Measurements from ENCODE around the gene KCTD17. TPM values are rescaled to one million over a fixed set of nuclear protein-coding genes. Genes with fewer than 3 reads are reported as not detected.
A peak's percentile ranks its signal among the peaks of the same experiment; 100 is the strongest.

The KCTD17 gene
- total RNA-seq, 1 donor = 25.0 TPM

- Histone ChIP-seq H3K4me2 (ENCODE audit: insufficient read depth, low read length) (no peak overlapping the region), H4K20me1 (ENCODE audit: insufficient read depth, low read length) (no peaks in the 10 kb centered on the region), H3K4me1 (ENCODE audit: insufficient read depth, low read length) (peaks cover 3% of the 10 kb centered on the region), H3K27me3 (ENCODE audit: insufficient read depth, low read length) (no peaks in the 10 kb centered on the region), H2AFZ (ENCODE audit: low read length) (no peak overlapping the region), H3K79me2 (ENCODE audit: insufficient read depth, low read length) (peaks cover 7% of the 10 kb centered on the region), H3K9me3 (ENCODE audit: low read depth, low read length) (no peaks in the 10 kb centered on the region), H3K27ac (ENCODE audit: low read depth, low read length) (no peak overlapping the region), H3K4me3 (ENCODE audit: insufficient read depth, low read length) (no peak overlapping the region), H3K36me3 (ENCODE audit: insufficient read depth, low read length) (peaks cover 20% of the 10 kb centered on the region)
- TF ChIP-seq, protein P1, sequence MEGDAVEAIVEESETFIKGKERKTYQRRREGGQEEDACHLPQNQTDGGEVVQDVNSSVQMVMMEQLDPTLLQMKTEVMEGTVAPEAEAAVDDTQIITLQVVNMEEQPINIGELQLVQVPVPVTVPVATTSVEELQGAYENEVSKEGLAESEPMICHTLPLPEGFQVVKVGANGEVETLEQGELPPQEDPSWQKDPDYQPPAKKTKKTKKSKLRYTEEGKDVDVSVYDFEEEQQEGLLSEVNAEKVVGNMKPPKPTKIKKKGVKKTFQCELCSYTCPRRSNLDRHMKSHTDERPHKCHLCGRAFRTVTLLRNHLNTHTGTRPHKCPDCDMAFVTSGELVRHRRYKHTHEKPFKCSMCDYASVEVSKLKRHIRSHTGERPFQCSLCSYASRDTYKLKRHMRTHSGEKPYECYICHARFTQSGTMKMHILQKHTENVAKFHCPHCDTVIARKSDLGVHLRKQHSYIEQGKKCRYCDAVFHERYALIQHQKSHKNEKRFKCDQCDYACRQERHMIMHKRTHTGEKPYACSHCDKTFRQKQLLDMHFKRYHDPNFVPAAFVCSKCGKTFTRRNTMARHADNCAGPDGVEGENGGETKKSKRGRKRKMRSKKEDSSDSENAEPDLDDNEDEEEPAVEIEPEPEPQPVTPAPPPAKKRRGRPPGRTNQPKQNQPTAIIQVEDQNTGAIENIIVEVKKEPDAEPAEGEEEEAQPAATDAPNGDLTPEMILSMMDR (IDR thresholded peaks at IDR 0.05; ENCODE audit: extremely low read depth, low read depth, low read length) = no peak
- peak; percentile 50 for DNase-seq (ENCODE audit: insufficient read length, low spot score, missing footprints)
Measured at GRCh38 chr22:37057226-37057625, 5.7 kb downstream of the KCTD17 start.

DNA sequence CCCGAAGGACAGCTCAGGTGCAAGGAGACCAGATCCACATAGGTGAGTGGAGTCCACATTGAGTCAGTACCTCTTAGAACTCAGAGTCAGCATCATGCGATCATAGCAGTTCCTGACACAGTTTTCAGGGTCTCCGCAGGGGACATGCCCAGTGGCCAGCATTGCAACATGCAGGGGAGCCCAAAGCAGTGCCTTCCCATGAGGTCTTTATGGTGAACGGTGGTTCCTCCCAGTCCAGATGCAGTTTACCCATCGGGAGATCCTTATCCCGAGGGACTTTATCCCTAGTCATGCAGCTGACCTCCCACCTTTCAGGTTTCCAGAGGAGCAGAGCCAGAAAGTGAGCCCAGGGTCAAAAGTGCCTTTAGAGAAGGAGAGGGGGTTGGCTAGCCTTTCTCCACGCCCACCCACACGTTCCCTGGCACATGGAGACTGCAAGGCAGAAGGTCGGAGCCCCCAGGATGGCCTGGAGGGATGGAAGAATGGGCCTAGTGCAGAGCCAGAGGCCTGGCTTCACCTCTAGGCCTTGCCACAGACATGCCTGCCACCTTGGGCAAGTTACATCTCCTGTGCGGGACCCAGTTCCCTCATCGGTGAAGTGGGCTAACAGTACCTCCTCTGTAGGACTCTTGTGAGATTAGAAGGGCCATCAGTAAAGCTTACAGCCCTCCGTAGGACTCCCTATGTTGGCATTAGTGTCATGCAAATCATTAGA, 6.4 kb downstream of the KCTD17 start:
- no peak overlapping the region for H2AFZ ChIP-seq (ENCODE audit: low read length)
- no peak overlapping the region for H3K27ac ChIP-seq (ENCODE audit: low read depth, low read length)
- no peaks in the 10 kb centered on the region for H4K20me1 ChIP-seq (ENCODE audit: insufficient read depth, low read length)
- peak; percentile 65 for DNase-seq (ENCODE audit: insufficient read length, low spot score, missing footprints)
- no peaks in the 10 kb centered on the region for H3K79me2 ChIP-seq (ENCODE audit: insufficient read depth, low read length)
- TF ChIP-seq, protein P1 (IDR thresholded peaks at IDR 0.05; ENCODE audit: extremely low read depth, low read depth, low read length) = no peak
- H3K27me3 ChIP-seq (ENCODE audit: insufficient read depth, low read length) = no peaks in the 10 kb centered on the region
- H3K4me1 ChIP-seq (ENCODE audit: insufficient read depth, low read length) = no peaks in the 10 kb centered on the region
- H3K36me3 ChIP-seq (ENCODE audit: insufficient read depth, low read length) = peaks cover 20% of the 10 kb centered on the region
- no peak overlapping the region for H3K4me2 ChIP-seq (ENCODE audit: insufficient read depth, low read length)
- H3K9me3 ChIP-seq (ENCODE audit: low read depth, low read length) = no peaks in the 10 kb centered on the region
- H3K4me3 ChIP-seq (ENCODE audit: insufficient read depth, low read length) = no peak overlapping the region

DNA sequence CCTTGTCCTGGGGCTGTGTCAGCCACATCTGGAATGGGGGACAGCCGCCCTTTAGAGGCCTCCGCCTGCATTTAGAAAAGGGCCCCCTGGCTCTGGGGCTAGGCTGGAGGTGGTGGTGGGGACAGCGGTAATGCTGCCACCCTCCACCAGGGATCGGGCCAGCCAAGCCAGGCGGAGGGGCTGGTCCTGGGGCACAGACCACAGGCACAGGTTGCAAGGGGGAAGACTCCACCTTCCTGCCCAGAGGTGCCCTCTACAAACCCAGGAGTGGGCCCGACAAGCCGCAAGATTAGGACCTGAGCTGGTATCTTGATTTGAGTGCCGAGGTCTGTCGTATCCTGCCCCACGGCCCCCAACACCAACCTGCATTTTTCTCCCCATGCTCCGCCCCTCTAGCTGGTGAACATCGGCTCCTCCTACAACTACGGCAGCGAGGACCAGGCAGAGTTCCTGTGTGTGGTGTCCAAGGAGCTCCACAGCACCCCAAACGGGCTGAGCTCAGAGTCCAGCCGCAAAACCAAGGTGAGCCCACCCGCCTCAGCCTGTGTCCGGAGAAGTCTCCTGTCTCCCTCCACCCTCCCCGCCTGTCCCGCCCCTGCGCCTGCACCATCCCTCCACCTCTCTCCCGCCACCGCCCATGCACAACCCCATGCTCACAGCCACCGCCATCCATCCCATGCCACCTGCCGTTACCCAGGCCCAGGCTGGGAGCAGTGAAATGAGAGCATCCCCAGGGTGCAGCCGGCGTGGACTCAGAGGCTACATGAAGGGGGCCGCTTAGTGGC, 7.6 kb downstream of the KCTD17 start:
- Histone ChIP-seq H2AFZ (ENCODE audit: low read length) (no peak overlapping the region), H3K27ac (ENCODE audit: low read depth, low read length) (no peak overlapping the region), H3K9me3 (ENCODE audit: low read depth, low read length) (no peaks in the 10 kb centered on the region), H3K4me3 (ENCODE audit: insufficient read depth, low read length) (no peak overlapping the region), H3K4me1 (ENCODE audit: insufficient read depth, low read length) (no peaks in the 10 kb centered on the region), H3K79me2 (ENCODE audit: insufficient read depth, low read length) (no peaks in the 10 kb centered on the region), H3K4me2 (ENCODE audit: insufficient read depth, low read length) (no peak overlapping the region), H4K20me1 (ENCODE audit: insufficient read depth, low read length) (no peaks in the 10 kb centered on the region), H3K36me3 (ENCODE audit: insufficient read depth, low read length) (peaks cover 9% of the 10 kb centered on the region), H3K27me3 (ENCODE audit: insufficient read depth, low read length) (no peaks in the 10 kb centered on the region)
- peak; percentile 56 for DNase-seq (ENCODE audit: insufficient read length, low spot score, missing footprints)
- TF ChIP-seq, protein P1 (IDR thresholded peaks at IDR 0.05; ENCODE audit: extremely low read depth, low read depth, low read length) = no peak

DNA sequence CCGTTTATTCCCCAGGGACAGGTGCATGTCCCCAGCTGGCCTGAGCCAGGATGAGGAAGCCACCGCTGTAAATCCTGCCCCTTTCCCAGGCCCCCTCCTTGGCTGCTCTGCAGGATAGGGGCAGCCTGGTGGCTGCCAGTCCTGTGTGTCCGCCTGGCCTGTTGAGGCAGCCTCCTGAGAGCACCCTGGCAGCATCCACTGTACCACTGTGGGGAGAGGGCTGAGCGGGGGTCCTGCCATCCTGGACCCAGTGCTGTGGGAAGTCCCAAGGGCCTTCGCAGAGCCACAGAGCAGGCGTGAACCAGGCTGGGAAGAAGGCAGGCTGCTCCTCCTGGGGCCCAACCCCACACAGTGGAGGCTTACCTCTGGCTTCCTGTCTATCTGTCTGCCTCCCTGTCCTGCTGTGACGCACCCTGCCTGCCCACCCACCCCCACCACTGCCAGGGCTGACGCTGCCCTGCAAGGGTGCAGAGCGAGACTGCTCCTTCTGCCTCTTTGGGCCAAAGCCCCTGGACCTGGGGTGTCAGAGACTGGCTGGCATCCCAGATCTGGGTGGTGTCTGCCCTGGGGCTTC, 8.4 kb downstream of the KCTD17 start:
- Histone ChIP-seq H3K4me3 (ENCODE audit: insufficient read depth, low read length) (no peak overlapping the region), H3K27ac (ENCODE audit: low read depth, low read length) (no peak overlapping the region), H4K20me1 (ENCODE audit: insufficient read depth, low read length) (no peaks in the 10 kb centered on the region), H2AFZ (ENCODE audit: low read length) (no peak overlapping the region), H3K27me3 (ENCODE audit: insufficient read depth, low read length) (no peaks in the 10 kb centered on the region), H3K4me1 (ENCODE audit: insufficient read depth, low read length) (no peaks in the 10 kb centered on the region), H3K36me3 (ENCODE audit: insufficient read depth, low read length) (peaks cover 5% of the 10 kb centered on the region), H3K9me3 (ENCODE audit: low read depth, low read length) (no peaks in the 10 kb centered on the region), H3K79me2 (ENCODE audit: insufficient read depth, low read length) (no peaks in the 10 kb centered on the region), H3K4me2 (ENCODE audit: insufficient read depth, low read length) (no peak overlapping the region)
- no peak for DNase-seq (ENCODE audit: insufficient read length, low spot score, missing footprints)
- TF ChIP-seq, protein P1 (IDR thresholded peaks at IDR 0.05; ENCODE audit: extremely low read depth, low read depth, low read length) = no peak

Data from osteoblast (primary cell).